Muscle of leg (tissue), 11 donors: ENCODE results near the gene ATXN1. TPM values are rescaled to one million over a fixed set of nuclear protein-coding genes. Genes with fewer than 3 reads are reported as not detected.

Source experiments
- DNase-seq: peaks from one replicate; pipeline ENCODE4 v3.0.0; 2013
- H3K27ac ChIP-seq: one replicate; pipeline ENCODE4 v1.5.1; 2013; ENCODE audit warnings: mild to moderate bottlenecking, low read length, control low read depth
- H3K27me3 ChIP-seq: one replicate; pipeline ENCODE4 v1.6.1; 2013; ENCODE audit warnings: low read length; ENCODE audit not compliant: control insufficient read depth, insufficient read depth
- H3K36me3 ChIP-seq: one replicate; pipeline ENCODE4 v1.6.1; 2013; ENCODE audit warnings: low read length; ENCODE audit not compliant: control insufficient read depth, insufficient read depth
- H3K4me1 ChIP-seq: one replicate; pipeline ENCODE4 v1.6.1; 2013; ENCODE audit warnings: low read length; ENCODE audit not compliant: control insufficient read depth, insufficient read depth
- H3K4me3 ChIP-seq: one replicate; pipeline ENCODE4 v1.5.1; 2013; ENCODE audit warnings: low read length, control low read depth
- H3K9me3 ChIP-seq: replicated peaks from 2 replicates; pipeline ENCODE4 v1.6.1; 2013; ENCODE audit warnings: low read depth, low read length; ENCODE audit not compliant: control insufficient read depth
- WGBS: methylation state at CpG from one replicate; pipeline ENCODE4 v1.1.5; 2013; ENCODE audit warnings: missing lambda C conversion rate; ENCODE audit not compliant: insufficient coverage; 5-methylcytosine and 5-hydroxymethylcytosine counted together
- polyA plus RNA-seq, 8 donors: library from polyadenylated mRNA; unstranded; fragments of 120-200 nt; gene quantifications; one replicate each; pipeline versions ENCODE4 v1.2.1 to v1.2.3, GENCODE V29; 2013; ENCODE audit warnings: inconsistent platforms in 1 of 8, low replicate concordance in 1 of 8; ENCODE audit not compliant: insufficient read length in 8 of 8, insufficient read depth in 1 of 8
- total RNA-seq: library from RNA; stranded (reverse); fragments of 120-200 nt; gene quantifications from one replicate; pipeline ENCODE4 v1.2.4, GENCODE V29; 2013

The ATXN1 gene
- total and polyA plus RNA-seq, 9 donors = 10.2 to 19.9 (median 12.9) TPM

GRCh38 chr6:16660157-16660497, 101.1 kb downstream of the ATXN1 start:
- H3K4me3 ChIP-seq = no peak overlapping the region
- H3K9me3 ChIP-seq = peaks cover 4% of the 10 kb centered on the region
- peaks cover 11% of the 10 kb centered on the region for H3K36me3 ChIP-seq
- no peak overlapping the region for H3K27ac ChIP-seq
- no peaks in the 10 kb centered on the region for H3K4me1 ChIP-seq
- no peak for DNase-seq
- no CpG with 5 or more reads among the region's 1 CpG for WGBS
- H3K27me3 ChIP-seq = no peaks in the 10 kb centered on the region

GRCh38 chr6:16659466-16660156, 101.6 kb downstream of the ATXN1 start:
- H3K4me3 ChIP-seq = no peak overlapping the region
- no peak overlapping the region for H3K27ac ChIP-seq
- no CpG with 5 or more reads among the region's 6 CpGs for WGBS
- peaks cover 4% of the 10 kb centered on the region for H3K9me3 ChIP-seq
- no peaks in the 10 kb centered on the region for H3K27me3 ChIP-seq
- no peak for DNase-seq
- H3K36me3 ChIP-seq = peaks cover 11% of the 10 kb centered on the region
- H3K4me1 ChIP-seq = no peaks in the 10 kb centered on the region

- Histone ChIP-seq H3K27ac (no peak overlapping the region), H3K36me3 (peaks cover 13% of the 10 kb centered on the region), H3K27me3 (no peaks in the 10 kb centered on the region), H3K4me3 (no peak overlapping the region), H3K4me1 (peaks cover 4% of the 10 kb centered on the region), H3K9me3 (peaks cover 4% of the 10 kb centered on the region)
- DNase-seq = no peak
- 85% methylated on average over 2 of the region's 5 CpGs for WGBS
Measured at GRCh38 chr6:16658348-16659034, 102.8 kb downstream of the ATXN1 start.

GRCh38 chr6:16657768-16658167, 103.5 kb downstream of the ATXN1 start:
- Histone ChIP-seq H3K9me3 (peaks cover 4% of the 10 kb centered on the region), H3K4me1 (peaks cover 9% of the 10 kb centered on the region), H3K27me3 (no peaks in the 10 kb centered on the region), H3K27ac (no peak overlapping the region), H3K4me3 (no peak overlapping the region), H3K36me3 (peaks cover 13% of the 10 kb centered on the region)
- DNase-seq = no peak
- WGBS = 83% methylated on average over 1 of the region's 1 CpG

GRCh38 chr6:16656451-16656850, 104.8 kb downstream of the ATXN1 start:
- Histone ChIP-seq H3K4me1 (peaks cover 9% of the 10 kb centered on the region), H3K36me3 (peaks cover 13% of the 10 kb centered on the region), H3K27me3 (no peaks in the 10 kb centered on the region), H3K4me3 (no peak overlapping the region), H3K27ac (no peak overlapping the region), H3K9me3 (no peaks in the 10 kb centered on the region)
- no peak for DNase-seq
- no CpG with 5 or more reads among the region's 4 CpGs for WGBS

GRCh38 chr6:16654701-16655100, 106.6 kb downstream of the ATXN1 start:
- Histone ChIP-seq H3K27me3 (no peaks in the 10 kb centered on the region), H3K27ac (no peak overlapping the region), H3K4me1 (peaks cover 9% of the 10 kb centered on the region), H3K4me3 (no peak overlapping the region), H3K9me3 (no peaks in the 10 kb centered on the region), H3K36me3 (peaks cover 13% of the 10 kb centered on the region)
- DNase-seq = no peak
- no CpG with 5 or more reads among the region's 1 CpG for WGBS

GRCh38 chr6:16653226-16653625, 108.0 kb downstream of the ATXN1 start:
- Histone ChIP-seq H3K4me3 (no peak overlapping the region), H3K27me3 (no peaks in the 10 kb centered on the region), H3K27ac (no peak overlapping the region), H3K9me3 (no peaks in the 10 kb centered on the region), H3K36me3 (peaks cover 13% of the 10 kb centered on the region), H3K4me1 (peaks cover 9% of the 10 kb centered on the region)
- DNase-seq = peak; percentile 58
- WGBS = 89% methylated on average over 5 of the region's 7 CpGs

GRCh38 chr6:16651871-16652270, 109.4 kb downstream of the ATXN1 start:
- DNase-seq = no peak
- no peaks in the 10 kb centered on the region for H3K9me3 ChIP-seq
- peaks cover 9% of the 10 kb centered on the region for H3K4me1 ChIP-seq
- H3K27me3 ChIP-seq = no peaks in the 10 kb centered on the region
- 88% methylated on average over 3 of the region's 6 CpGs for WGBS
- H3K27ac ChIP-seq = no peak overlapping the region
- H3K4me3 ChIP-seq = no peak overlapping the region
- peaks cover 13% of the 10 kb centered on the region for H3K36me3 ChIP-seq

- Histone ChIP-seq H3K27me3 (no peaks in the 10 kb centered on the region), H3K9me3 (no peaks in the 10 kb centered on the region), H3K27ac (no peak overlapping the region), H3K4me1 (peaks cover 9% of the 10 kb centered on the region), H3K4me3 (no peak overlapping the region), H3K36me3 (peaks cover 4% of the 10 kb centered on the region)
- DNase-seq = no peak
- no CpG with 5 or more reads among the region's 5 CpGs for WGBS
Measured at GRCh38 chr6:16649890-16650289, 111.4 kb downstream of the ATXN1 start.

GRCh38 chr6:16649241-16649640, 112.0 kb downstream of the ATXN1 start:
- no CpG with 5 or more reads among the region's 2 CpGs for WGBS
- H3K9me3 ChIP-seq = no peaks in the 10 kb centered on the region
- H3K27ac ChIP-seq = no peak overlapping the region
- peaks cover 7% of the 10 kb centered on the region for H3K36me3 ChIP-seq
- no peaks in the 10 kb centered on the region for H3K27me3 ChIP-seq
- H3K4me1 ChIP-seq = peaks cover 9% of the 10 kb centered on the region
- peak; percentile 27 for DNase-seq
- no peak overlapping the region for H3K4me3 ChIP-seq
